A172 (cell line): ENCODE measurements around the gene TENT5C. TPM values are rescaled to one million over a fixed set of nuclear protein-coding genes. Genes with fewer than 3 reads are reported as not detected.

Experiments
- DNase-seq: peaks from one replicate; pipeline ENCODE4 v3.0.0-alpha.2; 2015; ENCODE audit warnings: low spot score
- total RNA-seq: library from RNA; depleted of rRNA; stranded (reverse); fragments of >200 nt; shearing (Covaris generic); gene quantifications from 2 replicates; pipeline ENCODE4 v1.2.3, GENCODE V29; 2014

Gene TENT5C
- total RNA-seq, 1 experiment from 2014 or later, result 0.31 TPM

DNA sequence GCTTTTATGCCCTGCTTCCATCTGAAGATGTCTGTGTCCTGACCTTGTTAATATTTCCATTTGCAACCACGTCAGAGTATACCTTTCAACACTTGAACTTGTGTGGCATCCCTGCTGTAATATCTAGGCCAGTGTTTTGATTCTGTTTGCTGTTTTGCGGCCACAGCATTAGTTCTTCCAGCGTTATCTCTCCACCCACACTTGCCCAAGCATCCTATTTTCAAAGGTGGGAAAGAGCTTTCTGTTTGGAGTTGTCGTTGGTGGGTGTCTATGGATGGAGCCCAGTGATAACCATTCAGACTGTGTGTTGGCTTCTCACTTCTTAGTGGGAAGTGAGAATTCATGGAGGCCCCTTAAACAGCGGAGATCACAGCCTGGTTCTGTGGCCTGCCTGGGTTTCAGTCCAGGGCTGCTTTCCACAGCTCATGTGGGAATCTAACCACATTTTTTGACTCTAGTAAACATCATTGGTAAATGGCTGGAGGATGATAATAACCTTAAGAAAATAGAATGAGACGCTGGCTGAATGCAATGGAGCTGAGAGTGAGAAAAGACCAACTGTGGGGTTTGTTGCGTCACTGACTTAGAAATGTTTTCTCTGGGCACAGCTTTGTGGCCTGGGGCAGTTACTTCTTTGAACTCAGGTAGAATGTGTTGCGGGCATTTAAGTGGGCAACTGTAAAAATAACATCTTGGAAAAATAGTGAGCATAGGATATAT lies 7.6 kb downstream of the TENT5C start:
- DNase-seq, result no peak

DNA sequence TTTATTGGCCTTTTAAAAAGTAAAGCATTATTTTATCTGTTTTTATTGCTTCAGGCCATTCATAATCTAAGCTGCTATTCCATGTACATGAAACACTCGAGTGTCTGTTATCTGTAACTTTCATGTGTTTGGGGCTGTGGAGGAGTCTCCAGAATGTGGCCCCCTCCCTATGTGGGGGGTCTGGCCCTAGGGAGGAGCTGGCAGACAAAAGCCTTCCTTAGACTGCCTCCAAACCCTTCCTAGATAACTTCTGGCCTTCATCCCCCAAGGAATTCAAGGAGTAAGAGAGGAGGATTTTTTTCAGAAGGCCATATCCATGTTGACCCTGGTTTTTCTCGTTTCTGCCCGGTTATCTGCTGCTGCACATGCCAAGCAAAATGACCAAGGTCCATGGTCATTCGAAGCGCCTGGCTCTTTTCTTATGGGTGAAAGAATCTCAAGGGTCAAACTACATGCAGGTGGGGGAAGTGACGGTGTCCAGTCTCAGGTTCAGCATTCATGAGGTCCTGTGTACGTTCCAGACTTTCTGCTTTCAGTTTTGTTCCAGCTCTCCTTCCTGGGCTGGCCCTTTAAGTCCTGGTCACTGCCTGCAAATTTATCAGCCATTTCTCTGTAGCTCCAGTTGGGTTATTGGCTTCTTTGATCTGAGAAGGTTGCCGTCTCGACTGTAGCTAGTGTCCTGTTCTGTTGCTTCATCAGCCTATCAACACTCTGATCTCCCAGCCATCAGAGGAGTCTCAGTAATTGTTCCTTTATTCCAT lies 8.3 kb downstream of the TENT5C start:
- no peak for DNase-seq

DNA sequence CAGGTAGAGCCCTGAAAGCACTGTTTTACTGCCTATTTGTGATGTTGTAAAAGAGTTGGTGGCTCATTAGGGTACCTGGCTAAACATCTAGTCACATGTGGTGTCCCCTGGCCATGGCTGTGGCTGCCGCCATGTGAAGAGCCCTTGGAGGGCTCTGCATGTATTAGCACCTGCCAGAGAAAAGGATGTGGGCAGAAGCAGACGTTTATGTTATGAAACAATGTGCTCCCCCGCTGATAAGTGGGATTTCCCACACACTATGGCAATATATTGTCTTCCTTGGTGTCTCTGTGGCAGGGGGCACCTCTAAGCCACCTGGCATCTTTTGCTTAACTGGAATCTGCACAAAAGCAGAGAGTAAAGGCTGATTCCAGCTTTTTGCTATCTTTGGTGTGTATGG lies 9.6 kb downstream of the TENT5C start:
- no peak for DNase-seq

DNA sequence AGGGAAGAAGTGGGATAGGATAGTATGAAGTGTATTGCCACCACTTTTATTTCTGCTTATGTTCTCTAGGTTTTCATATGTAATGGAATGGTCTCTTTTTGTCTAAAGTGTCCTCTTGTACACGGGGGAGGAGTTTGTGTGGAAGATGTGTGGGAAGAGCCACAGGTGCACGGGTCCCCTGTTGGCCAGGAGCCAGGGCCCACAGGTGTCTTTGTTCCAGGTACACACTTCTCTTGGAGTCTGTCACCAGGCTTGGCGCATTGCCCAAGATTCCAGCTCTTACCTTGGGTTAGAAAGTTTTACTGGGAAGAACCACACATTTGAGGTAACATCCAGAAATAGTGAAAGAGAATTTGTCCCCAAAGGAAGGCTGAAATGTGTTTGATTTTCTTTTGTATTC lies 10.5 kb downstream of the TENT5C start:
- DNase-seq, result no peak

DNA sequence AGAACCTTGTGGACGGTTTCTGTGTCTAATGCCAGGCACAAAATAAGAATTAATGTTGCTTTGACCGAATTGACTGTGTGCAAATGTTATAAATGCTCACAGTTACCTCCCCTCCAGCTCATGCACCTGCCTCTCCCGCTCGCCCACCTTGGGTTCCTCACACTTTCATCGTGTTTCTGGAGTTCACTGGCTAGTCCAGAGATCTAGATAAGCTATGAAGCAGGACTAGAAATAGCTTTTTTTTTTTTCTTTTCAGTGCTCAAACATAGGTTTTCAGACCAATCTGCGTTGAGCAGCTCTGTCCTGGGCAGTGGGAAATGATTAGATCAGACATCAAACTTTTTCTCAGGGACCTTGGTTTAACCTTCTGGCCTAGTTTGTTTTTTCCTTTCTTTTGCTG lies 11.1 kb downstream of the TENT5C start:
- DNase-seq, result no peak

DNA sequence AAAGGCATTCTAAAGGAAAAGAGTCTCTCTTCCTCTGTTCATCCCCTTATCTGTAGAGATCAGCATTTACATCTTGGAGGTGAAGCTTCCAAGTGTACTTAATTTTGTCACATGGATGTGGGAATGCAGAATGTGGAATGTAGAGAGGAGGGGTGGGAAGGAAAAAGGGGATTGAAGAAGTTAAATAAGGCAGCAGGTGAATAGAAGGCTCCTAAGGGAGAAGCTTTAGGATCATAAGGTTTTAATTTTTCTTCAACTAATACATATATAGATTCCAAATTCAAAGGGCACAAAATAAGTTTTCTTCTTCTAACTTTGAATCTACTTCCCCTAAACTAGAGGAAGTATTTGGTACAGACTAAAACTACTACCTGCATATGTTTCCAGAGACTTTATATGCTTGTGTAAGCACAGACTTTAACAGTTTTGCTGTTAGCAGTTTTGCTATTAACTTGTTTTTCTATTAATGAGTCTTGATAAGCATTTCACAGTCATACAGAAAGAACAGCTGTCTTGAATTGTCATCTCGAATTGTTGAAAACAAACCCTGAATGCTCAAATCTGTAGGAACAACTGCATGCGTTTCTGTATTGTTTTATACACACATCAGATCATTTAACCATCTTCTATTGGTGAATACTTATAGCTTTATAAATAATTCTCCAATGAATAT lies 12.7 kb downstream of the TENT5C start:
- no peak for DNase-seq

DNA sequence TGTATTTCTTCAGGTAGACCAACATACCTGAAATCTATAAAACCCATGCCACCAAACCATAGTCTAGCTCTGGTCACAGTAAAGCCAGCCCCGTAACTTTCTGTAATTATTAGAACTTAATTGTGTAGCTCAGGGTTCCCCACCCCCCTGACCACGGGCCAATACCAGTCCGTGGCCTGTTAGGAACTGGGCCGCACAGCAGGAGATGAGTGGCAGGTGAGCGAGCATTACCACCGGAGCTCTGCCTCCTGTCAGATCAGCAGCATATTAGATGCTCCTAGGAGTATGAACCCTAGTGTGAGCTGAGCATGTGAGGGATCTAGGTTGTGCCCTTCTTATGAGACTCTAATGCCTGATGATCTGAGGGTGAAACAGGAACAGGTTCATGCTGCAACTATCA lies 14.6 kb downstream of the TENT5C start:
- no peak for DNase-seq

DNA sequence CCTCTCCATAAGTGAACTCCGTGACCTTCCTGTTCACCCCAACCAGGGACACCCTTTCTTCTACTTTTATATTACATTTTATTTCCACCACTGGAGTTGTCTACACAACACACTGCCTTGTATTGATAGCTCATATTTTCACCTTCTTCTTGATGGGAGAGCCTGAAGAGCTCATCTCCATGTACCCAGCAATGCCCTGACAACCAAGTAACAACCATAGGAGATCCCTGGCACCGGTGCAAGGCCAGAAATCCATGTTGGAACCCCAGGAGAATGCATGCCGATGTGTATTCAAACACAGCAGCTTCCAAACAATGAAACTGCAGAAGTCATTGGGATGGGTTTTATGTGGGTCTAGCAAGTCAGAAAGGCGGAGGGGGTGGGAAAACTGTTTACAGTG lies 15.5 kb downstream of the TENT5C start:
- no peak for DNase-seq

DNA sequence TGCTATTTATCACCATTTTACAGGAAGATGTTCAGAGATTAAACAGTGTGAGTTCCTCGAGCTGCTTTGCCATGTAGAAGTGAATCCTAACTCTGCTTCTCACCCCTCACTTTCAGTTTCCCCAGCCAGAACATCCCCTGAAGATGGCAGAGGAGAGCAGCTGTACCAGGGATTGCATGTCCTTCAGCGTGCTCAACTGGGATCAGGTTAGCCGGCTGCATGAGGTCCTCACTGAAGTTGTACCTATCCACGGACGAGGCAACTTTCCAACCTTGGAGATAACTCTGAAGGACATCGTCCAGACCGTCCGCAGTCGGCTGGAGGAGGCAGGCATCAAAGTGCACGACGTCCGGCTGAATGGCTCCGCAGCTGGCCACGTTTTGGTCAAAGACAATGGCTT lies 16.9 kb downstream of the TENT5C start:
- DNase-seq, result no peak

DNA sequence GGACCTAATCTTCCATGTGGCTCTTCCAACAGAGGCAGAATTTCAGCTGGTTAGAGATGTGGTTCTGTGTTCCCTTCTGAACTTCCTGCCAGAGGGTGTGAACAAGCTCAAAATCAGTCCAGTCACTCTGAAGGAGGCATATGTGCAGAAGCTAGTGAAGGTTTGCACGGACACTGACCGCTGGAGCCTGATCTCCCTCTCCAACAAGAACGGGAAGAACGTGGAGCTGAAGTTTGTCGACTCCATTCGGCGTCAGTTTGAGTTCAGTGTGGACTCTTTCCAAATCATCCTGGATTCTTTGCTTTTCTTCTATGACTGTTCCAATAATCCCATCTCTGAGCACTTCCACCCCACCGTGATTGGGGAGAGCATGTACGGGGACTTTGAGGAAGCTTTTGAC lies 17.3 kb downstream of the TENT5C start:
- no peak for DNase-seq

DNA sequence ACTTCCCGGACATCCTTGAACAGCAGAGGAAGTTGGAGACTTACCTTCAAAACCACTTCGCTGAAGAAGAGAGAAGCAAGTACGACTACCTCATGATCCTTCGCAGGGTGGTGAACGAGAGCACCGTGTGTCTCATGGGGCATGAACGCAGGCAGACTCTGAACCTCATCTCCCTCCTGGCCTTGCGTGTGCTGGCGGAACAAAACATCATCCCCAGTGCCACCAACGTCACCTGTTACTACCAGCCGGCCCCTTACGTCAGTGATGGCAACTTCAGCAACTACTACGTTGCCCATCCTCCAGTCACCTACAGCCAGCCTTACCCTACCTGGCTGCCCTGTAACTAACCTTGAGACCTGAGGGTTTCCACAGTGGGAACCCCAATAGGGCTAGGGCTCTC lies 17.9 kb downstream of the TENT5C start:
- DNase-seq, result no peak

DNA sequence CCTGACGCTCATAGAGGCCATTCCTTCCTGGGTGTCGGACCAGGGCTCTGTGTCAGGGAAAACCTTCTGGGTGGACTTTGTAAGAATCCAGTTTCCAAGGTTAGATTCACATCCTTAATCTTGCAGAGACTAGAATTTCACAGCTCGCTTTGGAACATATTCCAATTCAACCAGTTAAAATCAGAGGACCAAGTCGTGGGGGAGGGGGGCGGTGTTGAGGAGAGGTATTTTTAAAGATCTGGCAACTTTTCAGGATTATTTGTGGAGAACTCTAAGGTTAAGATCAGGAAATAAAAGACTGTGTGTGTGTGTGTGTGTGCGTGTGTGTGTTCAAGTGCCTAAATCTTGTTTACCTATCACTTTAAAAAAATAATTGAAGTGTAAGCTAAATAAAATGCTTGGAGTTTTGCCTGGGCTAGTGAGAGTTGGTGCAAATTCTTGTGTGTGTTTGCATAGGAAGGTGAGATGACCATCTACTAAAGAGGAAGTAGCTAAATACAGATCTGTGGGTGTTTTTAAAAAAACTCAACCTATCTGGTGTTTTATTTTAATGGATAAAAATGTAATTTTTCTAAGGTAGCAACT lies 21.8 kb downstream of the TENT5C start:
- DNase-seq, result no peak

DNA sequence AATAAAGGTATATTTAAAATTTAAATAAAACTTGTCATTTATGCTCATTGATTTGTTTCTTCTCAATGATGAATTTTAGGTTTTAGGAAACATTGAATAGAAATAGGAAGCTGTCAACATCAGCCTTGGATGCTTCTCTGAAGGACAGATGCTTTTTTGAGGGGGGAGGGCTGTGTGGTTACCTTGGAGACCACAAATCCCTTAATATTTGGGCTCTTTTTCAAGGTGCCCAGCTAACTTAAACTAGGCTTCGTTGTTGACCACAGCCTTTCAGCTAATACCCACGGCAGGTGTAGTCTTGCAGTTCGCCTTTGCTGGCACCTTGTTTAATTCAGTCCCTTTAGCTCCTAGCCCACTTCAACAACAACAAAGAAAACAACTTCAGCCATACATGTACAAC lies 22.5 kb downstream of the TENT5C start:
- no peak for DNase-seq

DNA sequence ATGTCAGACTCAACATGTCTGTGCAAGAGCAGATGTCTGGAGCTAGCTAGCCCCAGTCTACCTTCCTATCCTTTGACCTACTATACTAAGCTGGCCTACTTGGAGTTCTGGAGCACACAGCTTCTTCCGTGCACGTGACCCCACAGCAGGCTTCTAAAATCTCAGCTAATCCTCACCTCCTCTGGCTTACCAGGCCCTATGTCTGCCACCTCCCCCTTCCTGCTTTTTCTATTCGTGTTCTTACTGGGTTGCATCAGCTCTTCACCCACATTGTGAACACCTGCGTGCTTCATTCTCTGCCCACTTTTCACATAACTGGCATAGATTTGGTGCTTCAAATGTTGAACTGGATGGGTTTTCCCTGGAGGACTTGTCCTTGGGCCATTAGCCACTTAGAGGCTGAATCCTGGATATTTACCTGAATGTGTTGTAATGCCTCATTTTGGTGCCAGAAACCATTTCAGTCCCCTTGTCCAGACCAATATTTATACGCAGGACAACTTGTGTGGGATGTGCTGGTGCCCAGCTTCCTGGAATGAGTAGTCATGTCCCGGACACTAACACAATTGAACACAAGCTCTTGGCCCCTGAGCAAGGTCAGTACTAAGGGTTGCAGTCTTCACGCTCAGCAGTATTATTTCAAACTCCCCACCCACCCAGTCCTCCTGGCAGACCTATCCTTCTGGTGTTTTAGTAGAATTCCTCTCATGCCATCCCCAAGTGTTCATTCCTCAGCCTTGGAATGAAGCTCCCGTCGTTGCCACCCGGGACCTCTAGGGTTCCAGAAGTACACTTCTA lies 24.0 kb downstream of the TENT5C start:
- no peak for DNase-seq

DNA sequence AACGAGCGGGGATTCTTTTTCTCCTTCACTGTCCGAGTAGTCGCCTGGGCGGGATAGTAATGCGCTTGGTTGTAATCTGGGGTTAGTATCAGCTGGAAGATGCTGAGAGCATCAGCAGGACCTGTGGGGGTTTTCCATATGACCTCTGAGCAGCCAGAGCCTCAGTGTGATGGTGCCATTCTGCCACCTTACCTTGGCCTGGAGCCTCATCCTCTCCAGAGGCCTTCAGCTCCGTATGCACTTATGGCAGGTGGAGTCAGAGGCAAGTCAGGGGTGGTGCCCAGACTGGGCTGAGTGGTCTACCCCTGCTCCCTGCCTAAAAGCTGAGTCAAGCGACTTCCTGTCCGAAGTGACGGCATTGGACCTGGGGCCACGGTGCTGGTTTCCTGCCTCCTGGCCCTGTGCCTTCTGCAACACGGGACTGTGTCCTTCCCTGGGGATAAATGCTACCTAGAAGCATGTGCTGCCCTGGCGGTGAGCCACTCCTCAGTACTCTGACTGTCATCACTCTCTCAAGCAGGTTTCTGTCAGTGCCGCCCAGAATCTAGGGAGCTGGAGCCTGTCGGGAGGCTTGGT lies 24.7 kb downstream of the TENT5C start:
- DNase-seq, result no peak

DNA sequence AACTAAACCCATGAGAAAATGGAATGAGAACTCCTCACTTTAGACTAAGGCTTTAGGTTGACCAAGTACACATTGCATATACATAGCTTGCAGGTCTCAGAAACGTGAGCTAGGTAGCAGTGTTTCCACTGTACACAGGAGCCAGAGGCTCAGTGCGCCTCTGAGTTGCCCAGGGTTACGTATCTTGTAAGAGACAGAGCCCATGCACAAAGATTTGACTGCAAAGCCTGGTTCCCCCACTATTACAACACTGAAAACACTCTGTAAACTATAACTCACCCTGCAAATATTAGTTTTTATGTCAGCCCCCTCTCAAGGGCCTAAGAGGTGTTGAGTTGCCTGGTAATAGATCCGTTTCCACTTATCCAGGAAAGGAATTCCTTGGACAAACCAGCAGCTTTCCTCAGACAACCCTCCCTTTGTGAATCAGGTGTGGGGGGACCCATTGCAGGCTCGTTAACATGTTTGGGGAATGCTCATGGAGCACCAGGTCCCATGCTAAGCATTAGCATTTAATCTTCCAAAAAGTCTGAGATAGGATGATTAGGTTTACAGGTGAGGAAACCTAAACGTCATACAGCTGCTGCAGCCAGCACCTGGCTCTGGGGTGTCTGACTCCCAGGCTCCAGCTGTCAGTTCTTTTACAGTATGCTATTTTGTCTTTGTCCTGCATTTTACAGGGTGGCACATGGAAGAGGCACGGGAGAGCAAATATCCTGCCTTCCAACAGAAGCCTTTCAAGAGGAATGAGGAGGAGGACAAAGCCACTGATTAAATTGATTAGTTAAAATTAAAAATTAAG lies 25.7 kb downstream of the TENT5C start:
- no peak for DNase-seq

DNA sequence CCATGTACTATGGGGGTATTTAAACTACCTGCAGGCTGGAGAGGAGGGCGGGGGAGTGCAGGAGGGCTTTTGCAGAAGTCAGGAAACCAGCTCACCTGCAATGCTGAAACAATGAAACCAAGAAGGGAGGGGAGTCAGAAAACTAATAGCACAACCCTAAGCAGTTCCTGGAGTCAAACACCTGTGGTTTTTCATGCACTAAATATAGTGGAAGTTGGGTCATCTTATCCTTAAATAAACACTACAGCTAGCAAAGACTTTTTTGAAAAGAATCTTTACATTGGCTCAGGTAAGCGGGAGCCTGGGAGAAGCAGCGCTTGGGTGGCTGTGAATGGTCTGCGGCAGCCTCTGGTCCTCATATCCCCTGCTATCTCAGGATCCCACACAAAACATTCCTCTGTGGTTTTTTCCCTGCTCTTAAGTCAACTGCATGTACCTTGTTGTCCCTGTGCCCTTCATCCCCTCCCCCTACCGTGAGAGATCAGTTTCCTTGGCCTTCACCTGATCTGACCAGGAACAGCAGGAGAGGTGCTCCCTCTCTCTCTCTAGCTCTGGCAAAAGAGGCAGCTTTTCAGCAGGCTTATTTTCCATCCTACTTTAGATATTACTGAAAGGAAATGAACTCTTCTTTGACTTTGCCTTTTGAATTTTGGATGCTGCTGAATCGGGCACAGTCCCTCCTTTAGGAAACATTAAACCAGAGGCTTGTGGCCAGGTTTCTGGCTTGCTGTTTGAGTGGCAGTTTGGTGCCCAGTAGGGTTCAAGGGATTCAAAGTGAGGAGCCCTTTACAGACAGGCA lies 26.6 kb downstream of the TENT5C start:
- no peak for DNase-seq

DNA sequence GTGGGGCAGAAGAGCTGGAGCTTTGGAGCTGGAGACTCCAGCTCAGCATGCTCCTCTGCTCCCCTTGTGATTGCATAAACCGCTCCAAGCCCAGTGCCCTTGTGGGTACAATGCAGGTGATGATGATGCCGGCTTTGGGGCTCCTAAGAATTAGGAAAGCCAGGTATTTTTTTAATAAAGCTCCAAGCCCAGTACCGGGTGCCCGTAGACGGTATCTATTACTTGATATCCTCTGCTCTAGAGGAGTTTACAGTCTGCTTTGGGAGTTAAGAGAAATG lies 27.2 kb downstream of the TENT5C start:
- no peak for DNase-seq

DNA sequence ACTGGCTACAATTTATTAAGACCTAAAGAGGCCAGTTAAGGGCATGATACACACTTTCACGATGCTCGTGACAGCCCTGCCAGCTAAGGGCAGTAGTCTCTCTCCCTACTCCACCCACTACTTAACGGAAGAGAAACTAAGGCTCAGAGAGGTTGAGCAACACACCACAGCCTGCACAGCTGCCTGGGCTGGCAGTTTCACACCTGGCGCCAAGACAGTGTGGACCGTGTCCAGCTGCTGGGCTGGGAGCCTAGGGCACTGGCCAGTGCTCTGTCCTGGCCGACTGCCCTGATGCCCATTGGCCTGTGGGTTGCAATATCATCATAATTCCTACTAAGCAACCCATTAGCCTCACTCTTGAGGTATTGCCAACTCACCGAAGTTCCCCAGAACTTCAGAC lies 27.6 kb downstream of the TENT5C start:
- no peak for DNase-seq

DNA sequence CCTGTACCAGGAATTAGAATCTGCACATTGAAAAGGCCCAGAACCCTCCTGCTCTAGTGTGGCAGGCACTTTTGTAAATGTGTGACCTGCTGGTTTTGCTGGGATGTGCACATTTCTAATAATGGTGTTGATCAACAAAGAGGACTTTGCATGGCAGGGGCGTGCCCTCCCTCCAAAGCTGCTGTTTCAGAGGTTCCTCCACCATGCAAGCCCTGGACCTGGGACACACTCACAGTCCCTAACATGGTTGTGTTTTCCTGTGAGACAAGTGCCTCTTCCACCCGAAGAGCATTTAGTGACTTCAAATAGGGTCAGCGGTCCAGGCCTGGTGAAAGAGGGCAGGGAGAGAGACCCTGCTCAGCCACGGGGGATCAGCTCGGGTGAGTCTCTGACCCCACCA lies 28.1 kb downstream of the TENT5C start:
- DNase-seq, result no peak
